HTERT RPE-1 (cell line): ENCODE results near the gene GPRC5D.

ENCODE experiments used
- in situ Hi-C: fragments of 300-500 bp; cut with MboI; formaldehyde crosslinking; loops from 4 replicates; pipeline ENCODE4 v1.14.3; 2020; ENCODE audit warnings: low sequenced_read_pairs

GPRC5D gene

GRCh38 chr12:12952036-12952435, at the start of gene GPRC5D:
TSS of gene GPRC5D (minus strand) at chr12:12952170. CDS start at chr12:12950384, 1,786 bp downstream.
- in situ Hi-C loops, result no loop called here

GRCh38 chr12:13001775-13002040, 49.7 kb upstream of the GPRC5D start:
- in situ Hi-C loops, result no loop called here

- in situ Hi-C loops, result no loop called here
Measured at GRCh38 chr12:13000925-13001774, 49.2 kb upstream of the GPRC5D start.

GRCh38 chr12:13000616-13000924, 48.6 kb upstream of the GPRC5D start:
- in situ Hi-C loops, result no loop called here

GRCh38 chr12:12999959-13000615, 48.1 kb upstream of the GPRC5D start, which contains the start of gene HEBP1:
TSS of gene HEBP1 (minus strand) at chr12:13000265. CDS start at chr12:13000114, 151 bp downstream.
- in situ Hi-C loops, result no loop called here

GRCh38 chr12:12999271-12999958, 47.4 kb upstream of the GPRC5D start:
- in situ Hi-C loops, result no loop called here

GRCh38 chr12:12998248-12998647, 46.3 kb upstream of the GPRC5D start:
- in situ Hi-C loops, result no loop called here

GRCh38 chr12:12997734-12998133, 45.8 kb upstream of the GPRC5D start:
- in situ Hi-C loops, result no loop called here

- in situ Hi-C loops, result no loop called here
Measured at GRCh38 chr12:12997156-12997555, 45.2 kb upstream of the GPRC5D start.

- in situ Hi-C loops, result no loop called here
Measured at GRCh38 chr12:12996209-12996608, 44.2 kb upstream of the GPRC5D start.

GRCh38 chr12:12995088-12995487, 43.1 kb upstream of the GPRC5D start:
- in situ Hi-C loops, result no loop called here

GRCh38 chr12:12993367-12993766, 41.4 kb upstream of the GPRC5D start:
- in situ Hi-C loops, result no loop called here

- in situ Hi-C loops, result no loop called here
Measured at GRCh38 chr12:12992418-12993130, 40.6 kb upstream of the GPRC5D start.

GRCh38 chr12:12990700-12991468, 38.9 kb upstream of the GPRC5D start:
- in situ Hi-C loops, result no loop called here

GRCh38 chr12:12987421-12987820, 35.5 kb upstream of the GPRC5D start:
- in situ Hi-C loops, result no loop called here

- in situ Hi-C loops, result no loop called here
Measured at GRCh38 chr12:12986775-12987331, 34.9 kb upstream of the GPRC5D start.

- in situ Hi-C loops, result no loop called here
Measured at GRCh38 chr12:12985817-12986408, 33.9 kb upstream of the GPRC5D start.

- in situ Hi-C loops, result no loop called here
Measured at GRCh38 chr12:12984149-12984548, 32.2 kb upstream of the GPRC5D start.

GRCh38 chr12:12983420-12984035, 31.6 kb upstream of the GPRC5D start:
- in situ Hi-C loops, result no loop called here
